ENCODE results near the gene TDRD15. TPM values are rescaled to one million over a fixed set of nuclear protein-coding genes. Genes with fewer than 3 reads are reported as not detected.

TDRD15 gene
- total and polyA plus RNA-seq, 2 of the 13 experiments (the other 11 are each of a cell fraction or from before 2014, with no cell fraction given) = 0.12 to 0.29 TPM

- TF ChIP-seq TIGD3 (CRISPR knock-in tag; IDR thresholded peaks at IDR 0.05; ENCODE audit: borderline replicate concordance) (no peak), SUZ12 (IDR thresholded peaks at IDR 0.05; ENCODE audit: low read depth, low read length) (no peak), CREM (IDR thresholded peaks at IDR 0.05) (peak; percentile 53; the same call in 1 of the 2 replicates), CREM (CRISPR knock-in tag; IDR thresholded peaks at IDR 0.05) (no peak), ZNF775 (CRISPR knock-in tag; IDR thresholded peaks at IDR 0.05; ENCODE audit: borderline replicate concordance) (no peak), MEIS1 (CRISPR knock-in tag; IDR thresholded peaks at IDR 0.05; ENCODE audit: borderline replicate concordance) (no peak; the same call in 1 of the 2 replicates), ZNF850 (CRISPR knock-in tag; conservative IDR thresholded peaks at IDR 0.05) (no peak), ZNF205 (CRISPR knock-in tag; IDR thresholded peaks at IDR 0.05) (peak; percentile 19; the same call in 1 of the 2 replicates), THRA (CRISPR knock-in tag; IDR thresholded peaks at IDR 0.05; ENCODE audit: borderline replicate concordance) (0 out of 2 replicates have a peak, but pooled peaks have one; percentile 19), NCOR1 (IDR thresholded peaks at IDR 0.05; ENCODE audit: borderline replicate concordance, low read length) (peak; percentile 90), HNF4G (IDR thresholded peaks at IDR 0.05; ENCODE audit: borderline replicate concordance, low read depth, low read length) (peak; percentile 79), HNF4G (CRISPR knock-in tag; IDR thresholded peaks at IDR 0.05; ENCODE audit: borderline replicate concordance, low read depth) (peak; percentile 51; the same call in 1 of the 2 replicates), ZNF615 (CRISPR knock-in tag; IDR thresholded peaks at IDR 0.05; ENCODE audit: borderline replicate concordance) (no peak), ZNF318 (CRISPR knock-in tag; IDR thresholded peaks at IDR 0.05) (no peak), ELF3 (CRISPR knock-in tag; IDR thresholded peaks at IDR 0.05) (no peak)
- TF ChIP-seq, protein P1, sequence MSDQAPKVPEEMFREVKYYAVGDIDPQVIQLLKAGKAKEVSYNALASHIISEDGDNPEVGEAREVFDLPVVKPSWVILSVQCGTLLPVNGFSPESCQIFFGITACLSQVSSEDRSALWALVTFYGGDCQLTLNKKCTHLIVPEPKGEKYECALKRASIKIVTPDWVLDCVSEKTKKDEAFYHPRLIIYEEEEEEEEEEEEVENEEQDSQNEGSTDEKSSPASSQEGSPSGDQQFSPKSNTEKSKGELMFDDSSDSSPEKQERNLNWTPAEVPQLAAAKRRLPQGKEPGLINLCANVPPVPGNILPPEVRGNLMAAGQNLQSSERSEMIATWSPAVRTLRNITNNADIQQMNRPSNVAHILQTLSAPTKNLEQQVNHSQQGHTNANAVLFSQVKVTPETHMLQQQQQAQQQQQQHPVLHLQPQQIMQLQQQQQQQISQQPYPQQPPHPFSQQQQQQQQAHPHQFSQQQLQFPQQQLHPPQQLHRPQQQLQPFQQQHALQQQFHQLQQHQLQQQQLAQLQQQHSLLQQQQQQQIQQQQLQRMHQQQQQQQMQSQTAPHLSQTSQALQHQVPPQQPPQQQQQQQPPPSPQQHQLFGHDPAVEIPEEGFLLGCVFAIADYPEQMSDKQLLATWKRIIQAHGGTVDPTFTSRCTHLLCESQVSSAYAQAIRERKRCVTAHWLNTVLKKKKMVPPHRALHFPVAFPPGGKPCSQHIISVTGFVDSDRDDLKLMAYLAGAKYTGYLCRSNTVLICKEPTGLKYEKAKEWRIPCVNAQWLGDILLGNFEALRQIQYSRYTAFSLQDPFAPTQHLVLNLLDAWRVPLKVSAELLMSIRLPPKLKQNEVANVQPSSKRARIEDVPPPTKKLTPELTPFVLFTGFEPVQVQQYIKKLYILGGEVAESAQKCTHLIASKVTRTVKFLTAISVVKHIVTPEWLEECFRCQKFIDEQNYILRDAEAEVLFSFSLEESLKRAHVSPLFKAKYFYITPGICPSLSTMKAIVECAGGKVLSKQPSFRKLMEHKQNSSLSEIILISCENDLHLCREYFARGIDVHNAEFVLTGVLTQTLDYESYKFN (CRISPR knock-in tag; conservative IDR thresholded peaks at IDR 0.05) = peak; percentile 83
These were observed 26.4 kb upstream of the TDRD15 start (continued) for GRCh38 chr2:21097331-21097730.

All from HepG2 (cell line).